ENCODE results near the gene L1CAM. TPM values are rescaled to one million over a fixed set of nuclear protein-coding genes. Genes with fewer than 3 reads are reported as not detected.

The L1CAM gene
- total and polyA plus RNA-seq, 2 of the 8 experiments (the other 6 are each of a cell fraction or from before 2014, with no cell fraction given), result 11.0 to 43.0 TPM

DNA sequence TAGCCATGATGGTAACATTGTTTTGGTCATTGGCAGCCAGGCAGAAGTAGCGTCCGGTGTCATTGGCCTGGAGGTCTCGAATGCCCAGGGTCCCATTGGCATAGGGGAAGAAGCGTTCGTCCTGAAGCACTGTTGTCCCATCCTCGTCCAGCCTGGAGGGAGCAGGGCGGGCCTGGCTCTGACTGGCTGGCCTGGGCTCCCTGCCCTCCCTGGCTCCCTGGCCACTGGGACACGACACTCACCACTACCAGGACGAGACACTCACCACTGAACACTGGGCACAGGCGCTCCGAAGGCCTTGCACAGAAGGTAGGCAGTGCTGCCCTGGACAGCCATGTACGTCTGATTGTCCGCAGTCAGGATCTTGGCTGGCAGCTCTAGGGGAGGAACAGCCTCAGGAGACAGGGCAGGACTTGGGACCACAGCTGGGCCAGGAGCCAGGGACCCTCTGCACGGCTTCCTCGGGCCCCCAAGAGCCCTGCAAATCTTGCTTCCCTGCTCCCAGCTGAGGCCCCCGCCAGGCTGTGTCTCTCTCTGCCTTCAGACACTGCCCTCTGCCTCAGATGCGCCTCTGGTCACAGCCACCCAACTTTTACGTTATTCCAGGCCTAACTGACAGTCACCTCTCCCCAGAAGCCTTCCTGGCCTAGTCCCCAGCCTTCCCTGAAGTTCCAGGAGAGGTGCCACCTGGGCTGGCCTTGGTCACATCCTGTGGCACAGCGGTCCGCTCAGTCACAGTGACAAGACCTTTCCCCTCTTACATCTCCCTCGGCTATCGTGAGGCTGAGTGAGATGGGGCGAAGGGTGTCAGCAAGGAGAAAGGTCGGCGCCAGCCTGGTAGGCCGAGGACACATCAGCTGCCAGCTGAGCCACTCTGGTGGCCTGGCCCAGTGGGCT is 17.1 kb downstream of the L1CAM start (continued):
- TF ChIP-seq SP2 (IDR thresholded peaks at IDR 0.05; ENCODE audit: low read length), result no peak
